Stimulated activated CD4-positive, alpha-beta T cell treated with anti-CD3 and anti-CD28 coated beads, Interleukin-12 subunit alpha, Interleukin-12 subunit beta, amount 100 ng/mL, for 24 hours (primary cell): ENCODE results near the gene HSFX4.
"Not testable (repeated sequence)": the region's sequence is repeated elsewhere in the genome, so short reads cannot be mapped to it uniquely, and the experiment has no call there.

Source experiments
- DNase-seq, 2 experiments: peaks; one replicate each; pipeline ENCODE4 v3.0.0-alpha.2; 2020; ENCODE audit warnings: low read depth in 2 of 2

Gene HSFX4

GRCh38 chrX:149937871-149938426 is 8.6 kb downstream of the HSFX4 start:
- no peak for DNase-seq

DNA sequence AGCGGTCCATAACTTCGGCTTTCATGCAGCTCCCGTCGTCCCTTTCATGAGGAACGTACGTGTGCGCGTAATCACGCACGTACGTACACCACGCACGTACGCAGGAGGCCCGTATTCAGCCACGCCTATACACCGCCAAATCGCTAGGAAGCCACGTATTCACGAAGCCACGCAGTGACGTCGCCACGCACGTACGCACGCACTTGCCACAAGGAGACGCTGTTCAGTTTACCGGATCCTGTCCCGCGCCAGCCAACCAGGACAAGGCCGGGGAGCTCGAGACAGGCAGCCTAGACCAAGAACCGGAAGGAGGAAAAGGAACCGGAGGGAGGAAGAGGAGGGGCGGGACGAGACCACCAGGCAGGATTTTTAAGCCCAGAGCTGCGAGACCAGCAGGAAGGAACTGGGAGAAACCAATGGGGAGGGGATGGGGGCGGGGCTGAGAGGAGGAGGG is 9.1 kb downstream of the HSFX4 start, which contains the start of gene EOLA2:
Gene EOLA2, minus strand, starts transcription at position 65 of the 454 bp plus-strand sequence. CDS start 4,617 bp downstream, outside the sequence.
- DNase-seq = peak; percentile 83 to 87

GRCh38 chrX:149938881-149939654 is 9.7 kb downstream of the HSFX4 start:
- DNase-seq = peak; percentile 74 to 82

- DNase-seq = no peak
These were observed 10.2 kb downstream of the HSFX4 start for GRCh38 chrX:149939655-149939904.

- peak; percentile 75 to 88 for DNase-seq
These were observed 10.7 kb downstream of the HSFX4 start for GRCh38 chrX:149939905-149940673.

GRCh38 chrX:149940674-149941024 is 11.3 kb downstream of the HSFX4 start:
- not testable (repeated sequence) for DNase-seq

DNA sequence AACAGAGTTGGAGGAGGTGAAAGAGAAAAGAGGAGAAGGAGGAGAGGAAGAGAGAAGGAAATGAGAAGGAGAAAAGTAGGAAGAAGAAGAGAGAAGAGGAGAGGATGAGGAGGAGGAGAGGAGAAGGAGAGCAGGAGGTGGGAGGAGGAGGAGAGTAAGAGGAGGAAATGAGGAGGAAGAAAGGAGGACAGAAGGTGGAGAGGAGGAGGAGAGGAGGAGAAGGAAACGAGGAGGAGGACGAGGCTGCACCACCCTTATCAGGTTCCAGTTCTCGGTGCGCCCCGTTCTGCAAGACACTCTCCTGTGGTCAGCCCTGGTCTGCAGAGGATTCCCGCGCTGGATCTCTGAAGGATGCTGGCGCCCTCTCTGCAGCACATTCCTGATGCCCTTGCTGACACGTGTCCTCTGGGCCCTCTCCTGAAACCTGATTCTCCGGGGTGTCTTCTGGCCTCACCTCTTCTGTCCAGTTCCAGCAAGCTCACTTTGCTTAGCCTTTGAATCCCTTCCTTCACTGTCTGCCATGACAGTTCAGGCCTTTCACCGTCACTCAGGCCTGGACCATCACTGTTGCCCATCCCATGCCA is 15.8 kb downstream of the HSFX4 start:
- not testable (repeated sequence) for DNase-seq

- DNase-seq = not testable (repeated sequence)
These were observed 16.4 kb downstream of the HSFX4 start for GRCh38 chrX:149945820-149946219.

- not testable (repeated sequence) for DNase-seq
These were observed 17.6 kb downstream of the HSFX4 start for GRCh38 chrX:149946932-149947331.

- no peak for DNase-seq
These were observed 18.6 kb downstream of the HSFX4 start for GRCh38 chrX:149948016-149948415.

DNA sequence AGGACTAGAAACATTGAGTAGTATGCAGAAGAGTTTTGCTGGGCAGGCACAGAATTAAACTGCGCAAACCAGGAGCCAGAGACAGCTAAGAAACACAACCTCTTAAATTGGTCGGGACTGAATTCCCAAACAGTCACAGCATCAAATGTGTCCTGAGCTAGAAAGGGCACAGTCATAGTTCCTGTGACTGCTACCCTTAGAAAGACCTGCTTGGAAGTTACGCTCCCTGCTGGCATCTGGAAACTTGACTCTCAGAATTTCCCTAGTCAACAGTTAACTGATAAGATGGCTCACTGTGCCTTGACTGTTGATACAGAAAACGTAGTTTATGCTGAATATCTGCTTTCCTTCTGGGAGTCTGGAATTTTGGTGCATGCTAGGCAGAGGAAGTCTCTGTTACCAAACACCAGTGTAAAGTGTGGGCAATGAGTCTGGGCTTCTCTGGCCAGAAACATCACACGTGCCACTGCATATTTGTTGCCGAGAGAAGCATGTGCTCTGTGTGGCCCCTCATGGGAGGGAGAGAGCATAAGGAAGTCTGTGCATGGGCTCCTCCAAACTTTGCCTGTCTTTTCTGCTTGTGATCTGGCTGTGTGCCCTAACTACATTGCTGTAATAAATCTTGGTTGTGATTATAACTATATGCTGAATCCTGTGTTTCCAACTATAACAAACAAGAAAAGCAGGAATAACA is 20.5 kb downstream of the HSFX4 start:
- DNase-seq = no peak

GRCh38 chrX:149950681-149951080 is 21.3 kb downstream of the HSFX4 start:
- DNase-seq = no peak

DNA sequence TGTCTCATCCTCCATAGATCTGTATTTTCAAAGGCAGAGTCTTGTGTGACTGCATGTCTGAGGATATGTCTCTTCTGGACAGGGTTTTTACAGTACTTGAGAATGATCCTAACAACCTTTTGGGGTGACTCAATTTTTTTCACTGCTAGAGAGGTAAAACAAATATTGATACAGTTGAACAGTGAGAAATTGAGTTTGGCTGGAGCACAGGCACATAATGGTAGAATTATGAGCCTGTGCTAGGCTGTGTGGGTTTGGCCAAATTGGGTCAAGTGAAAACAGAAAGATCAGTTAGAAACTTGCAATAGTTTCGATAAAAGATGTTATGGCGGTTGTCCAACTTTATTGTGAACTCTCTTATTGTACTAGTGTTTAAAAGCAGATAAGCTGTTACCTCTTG is 32.2 kb downstream of the HSFX4 start:
- DNase-seq = no peak

GRCh38 chrX:149962010-149962409 is 32.6 kb downstream of the HSFX4 start:
- DNase-seq = no peak

DNA sequence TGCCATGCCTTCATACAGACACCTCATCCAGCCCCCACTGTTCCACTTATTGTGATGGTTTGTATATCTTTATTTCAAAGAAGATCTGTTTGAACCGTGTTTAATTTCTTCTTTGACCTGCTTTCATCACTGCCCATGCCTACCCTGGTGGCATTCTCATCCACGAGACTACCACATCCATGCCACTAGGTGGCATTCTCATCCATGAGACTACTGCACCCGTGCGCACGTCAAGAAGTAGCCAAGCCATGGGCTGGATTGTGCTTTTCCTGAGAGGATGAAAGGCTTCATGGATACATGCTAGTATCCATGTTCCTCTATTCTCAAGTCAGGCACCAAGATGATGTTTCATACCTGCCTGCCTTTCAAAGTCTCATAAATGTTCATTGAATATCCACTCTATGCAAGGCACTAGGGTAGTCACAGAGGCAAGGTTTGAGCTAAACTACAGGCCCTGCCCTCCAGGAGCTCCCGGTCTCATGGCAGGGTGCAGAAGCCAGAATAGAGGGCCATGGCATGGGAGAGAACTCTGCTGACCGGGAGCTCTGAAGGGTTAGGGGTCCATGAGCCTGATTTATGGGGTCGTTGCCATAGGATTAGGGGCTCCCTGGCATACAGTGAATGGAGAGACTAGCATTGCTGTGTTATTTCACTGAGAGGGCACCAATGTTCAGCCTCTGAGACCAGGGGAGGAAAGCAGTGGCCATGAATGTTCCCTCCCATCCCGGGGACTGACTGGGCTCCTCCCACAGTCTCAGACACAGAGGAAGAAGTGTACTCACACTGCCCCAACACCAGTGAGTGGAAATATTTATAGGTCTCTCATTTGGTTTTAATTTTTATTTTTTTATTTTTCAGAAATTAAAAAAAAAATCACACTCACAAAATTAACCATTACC is 33.7 kb downstream of the HSFX4 start:
- no peak for DNase-seq

DNA sequence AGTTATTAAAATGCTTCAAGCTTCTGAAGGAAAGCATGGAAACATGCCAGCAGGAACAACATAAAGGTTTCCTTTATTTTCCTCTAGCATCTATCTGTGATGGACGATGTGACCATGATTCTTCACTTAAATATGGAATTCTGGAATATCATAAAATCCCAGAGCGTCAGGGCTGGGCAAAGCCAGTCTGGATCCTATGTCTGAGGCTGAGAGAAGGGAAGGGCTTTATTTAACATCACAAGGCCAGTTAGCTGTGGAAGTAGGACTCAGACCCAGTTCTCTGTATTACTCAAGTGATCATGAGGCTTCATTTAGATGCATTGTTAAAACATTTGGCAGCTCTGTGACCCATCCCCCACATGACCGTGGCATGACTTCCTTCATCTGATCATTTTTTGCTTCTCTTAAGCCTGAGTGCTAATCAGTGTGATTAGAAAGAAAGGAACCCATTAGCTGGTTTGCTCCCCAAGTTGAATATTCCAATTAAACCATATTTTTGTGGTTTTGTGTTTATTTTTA is 49.8 kb downstream of the HSFX4 start:
- DNase-seq = no peak
